ENCODE data around the gene CRIP1. TPM values are rescaled to one million over a fixed set of nuclear protein-coding genes. Genes with fewer than 3 reads are reported as not detected.

CRIP1 gene
- total and polyA plus RNA-seq, 4 donors = 229 to 1,123 (median 488) TPM

- no peaks in the 10 kb centered on the region for H3K4me1 ChIP-seq (ENCODE audit: control insufficient read depth in 1 of 2, insufficient read depth in 2 of 2, low read length in 2 of 2)
- no peak overlapping the region for H3K4me3 ChIP-seq (ENCODE audit: low read length in 2 of 2)
- no peak for ATAC-seq (ENCODE audit: low FRiP score)
- H3K36me3 ChIP-seq (ENCODE audit: control insufficient read depth in 1 of 2, insufficient read depth in 2 of 2, low read length in 1 of 2) = no peaks in the 10 kb centered on the region
- no peak overlapping the region for H3K27ac ChIP-seq (ENCODE audit: low read depth in 1 of 2, low read length in 2 of 2)
- no peaks in the 10 kb centered on the region for H3K27me3 ChIP-seq (ENCODE audit: control insufficient read depth in 1 of 2, insufficient read depth in 2 of 2, low read length in 1 of 2)
- no peaks in the 10 kb centered on the region for H3K9me3 ChIP-seq (ENCODE audit: control insufficient read depth, low read length)
- DNase-seq = peak in 1 of 2 donors; percentile 51
- intact Hi-C loops (cut with DNase I) = loop anchor here in 1 of 2 donors (10.0 kb wide), 1 partner anchor 331 kb away; no protein-coding TSS in a partner anchor
- WGBS, 2 donors = 80 to 81% methylated on average over 7 of the region's 7 CpGs
Observed at GRCh38 chr14:105536051-105536450, 49.4 kb downstream of the CRIP1 start.

DNA sequence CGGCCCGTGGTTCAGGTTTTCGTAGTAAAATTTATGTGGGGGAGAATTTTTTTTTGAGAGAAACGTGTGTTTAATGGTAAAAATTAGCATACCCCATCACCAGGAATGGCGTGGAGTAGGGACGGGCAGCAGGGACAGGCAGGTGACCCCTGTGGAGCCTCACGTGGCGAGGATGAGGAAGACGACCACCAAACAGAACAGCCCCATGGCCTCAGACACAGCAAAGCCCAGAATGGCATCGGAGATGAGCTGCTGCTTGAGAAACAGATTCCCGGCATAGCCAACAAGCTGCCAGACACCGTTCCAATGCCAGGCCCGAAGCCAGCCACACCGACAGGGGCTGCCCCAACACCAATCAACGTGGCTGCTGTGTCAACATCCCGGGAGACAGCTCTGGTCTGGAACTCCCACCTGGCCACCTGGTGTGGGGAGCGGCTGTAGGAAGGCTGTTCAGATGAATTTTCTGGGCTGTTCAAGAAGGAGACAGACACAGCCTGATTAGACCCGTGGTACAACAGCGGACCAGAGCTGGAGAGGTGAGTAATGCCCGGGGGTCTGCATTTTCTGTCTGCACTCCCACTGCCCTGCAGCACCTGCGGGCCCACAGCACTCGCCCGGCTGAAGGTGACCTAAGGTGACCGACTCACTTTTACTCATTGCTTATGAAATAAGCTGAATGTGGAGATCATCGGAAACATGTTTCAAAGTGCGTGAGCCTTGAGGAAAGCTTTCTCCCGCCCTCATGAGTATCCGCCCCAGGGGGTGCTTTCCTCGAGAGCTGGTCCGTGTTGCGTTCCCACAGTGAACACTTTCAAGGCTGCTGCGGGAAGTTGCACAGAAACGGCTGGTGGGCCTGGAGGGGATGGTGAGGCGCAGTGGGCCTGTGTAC is 50.2 kb downstream of the CRIP1 start:
- ATAC-seq (ENCODE audit: low FRiP score) (no peak), DNase-seq (peak in 1 of 2 donors; percentile 55)
- H3K4me1 ChIP-seq (ENCODE audit: control insufficient read depth in 1 of 2, insufficient read depth in 2 of 2, low read length in 2 of 2) = no peaks in the 10 kb centered on the region
- no peak overlapping the region for H3K4me3 ChIP-seq (ENCODE audit: low read length in 2 of 2)
- WGBS, 2 donors = 79 to 80% methylated on average over 34 of the region's 34 CpGs
- H3K9me3 ChIP-seq (ENCODE audit: control insufficient read depth, low read length) = no peaks in the 10 kb centered on the region
- H3K27ac ChIP-seq (ENCODE audit: low read depth in 1 of 2, low read length in 2 of 2) = no peak overlapping the region
- intact Hi-C loops (cut with DNase I) = loop anchor here in 1 of 2 donors (10.0 kb wide), 1 partner anchor 332 kb away; no protein-coding TSS in a partner anchor
- no peaks in the 10 kb centered on the region for H3K36me3 ChIP-seq (ENCODE audit: control insufficient read depth in 1 of 2, insufficient read depth in 2 of 2, low read length in 1 of 2)
- no peaks in the 10 kb centered on the region for H3K27me3 ChIP-seq (ENCODE audit: control insufficient read depth in 1 of 2, insufficient read depth in 2 of 2, low read length in 1 of 2)

GRCh38 chr14:105537580-105538474 is 51.1 kb downstream of the CRIP1 start:
- Histone ChIP-seq H3K9me3 (ENCODE audit: control insufficient read depth, low read length) (no peaks in the 10 kb centered on the region), H3K36me3 (ENCODE audit: control insufficient read depth in 1 of 2, insufficient read depth in 2 of 2, low read length in 1 of 2) (no peaks in the 10 kb centered on the region), H3K27ac (ENCODE audit: low read depth in 1 of 2, low read length in 2 of 2) (no peak overlapping the region), H3K4me1 (ENCODE audit: control insufficient read depth in 1 of 2, insufficient read depth in 2 of 2, low read length in 2 of 2) (no peaks in the 10 kb centered on the region), H3K4me3 (ENCODE audit: low read length in 2 of 2) (no peak overlapping the region), H3K27me3 (ENCODE audit: control insufficient read depth in 1 of 2, insufficient read depth in 2 of 2, low read length in 1 of 2) (no peaks in the 10 kb centered on the region)
- 22 to 27% methylated on average over 16 to 30 of the region's 30 CpGs for whole genome bisulfite sequencing, 2 donors
- DNase-seq (peak; percentile 55 to 85), ATAC-seq (ENCODE audit: low FRiP score) (peak; percentile 72)
- intact Hi-C loops (cut with DNase I) = loop anchor here in 1 of 2 donors (10.0 kb wide), 1 partner anchor 333 kb away; no protein-coding TSS in a partner anchor

Other genes starting within 250 kb of the CRIP1 start
- gene BTBD6, start 238.4 kb upstream of the CRIP1 start, total RNA-seq = 10 to 100 TPM; 39.1 to 40.4 TPM
- 10 to 100 TPM; 45.2 to 99.4 TPM for gene BTBD6, start 238.4 kb upstream of the CRIP1 start, polyA plus RNA-seq
- 10 to 100 TPM; 25.2 to 44.3 TPM for gene BRF1, start 185.9 kb upstream of the CRIP1 start, total RNA-seq
- 10 to 100 TPM in 1 of 2 donors, 1 to 10 TPM in 1; 7.1 to 34.1 TPM for gene BRF1, start 185.9 kb upstream of the CRIP1 start, polyA plus RNA-seq
- 10 to 100 TPM; 71.3 to 98.5 TPM for gene PACS2, start 172.1 kb upstream of the CRIP1 start, total RNA-seq
- 100 to 1,000 TPM in 1 of 2 donors, 10 to 100 TPM in 1; 17.2 to 140 TPM for gene PACS2, start 172.1 kb upstream of the CRIP1 start, polyA plus RNA-seq
- 1 to 10 TPM; 1.2 to 2.1 TPM for gene TEX22, start 88.3 kb upstream of the CRIP1 start, total RNA-seq
- gene TEX22, start 88.3 kb upstream of the CRIP1 start, polyA plus RNA-seq = under 1 TPM; 0.18 to 0.38 TPM
- gene MTA1, start 67.1 kb upstream of the CRIP1 start, total RNA-seq = 100 to 1,000 TPM in 1 of 2 donors, 10 to 100 TPM in 1; 71.5 to 111 TPM
- 10 to 100 TPM; 16.9 to 85.4 TPM for gene MTA1, start 67.1 kb upstream of the CRIP1 start, polyA plus RNA-seq
- 100 to 1,000 TPM; 267 to 352 TPM for gene CRIP2, start 12.1 kb upstream of the CRIP1 start, total RNA-seq
- gene CRIP2, start 12.1 kb upstream of the CRIP1 start, polyA plus RNA-seq = 100 to 1,000 TPM; 432 to 698 TPM
- gene TEDC1, start 4.4 kb downstream of the CRIP1 start, total RNA-seq = 10 to 100 TPM in 1 of 2 donors, 1 to 10 TPM in 1; 8.6 to 30.5 TPM
- 10 to 100 TPM in 1 of 2 donors, 1 to 10 TPM in 1; 9.6 to 33.8 TPM for gene TEDC1, start 4.4 kb downstream of the CRIP1 start, polyA plus RNA-seq
- 1 to 10 TPM; 1.9 to 7.5 TPM for gene TMEM121, start 39.7 kb downstream of the CRIP1 start, total RNA-seq
- gene TMEM121, start 39.7 kb downstream of the CRIP1 start, polyA plus RNA-seq = 1 to 10 TPM in 1 of 2 donors, under 1 TPM in 1; 0.75 to 4.2 TPM

All from aorta (tissue), 5 donors.